OCI-LY1 (cell line): Measurements from ENCODE around the gene ADAMTS6.
A peak's percentile ranks its signal among the peaks of the same experiment; 100 is the strongest.

Experiments
- EZH2 ChIP-seq: fragments of 200-600 bp; sonication (generic), shearing (Covaris generic); IDR thresholded peaks from 2 replicates; pipeline ENCODE4 v1.8.0; 2017; ENCODE audit warnings: borderline replicate concordance, mixed run types, mild to moderate bottlenecking, antibody characterized with exemption, low read length, moderate library complexity, mixed read lengths
- TF ChIP-seq, protein P1 (sequence below): fragments of 200-600 bp; sonication (generic), shearing (Covaris generic); IDR thresholded peaks from 2 replicates; pipeline ENCODE4 v1.5.1; 2017; ENCODE audit warnings: mild to moderate bottlenecking, antibody characterized with exemption, low read length, moderate library complexity, mixed read lengths

DNA sequence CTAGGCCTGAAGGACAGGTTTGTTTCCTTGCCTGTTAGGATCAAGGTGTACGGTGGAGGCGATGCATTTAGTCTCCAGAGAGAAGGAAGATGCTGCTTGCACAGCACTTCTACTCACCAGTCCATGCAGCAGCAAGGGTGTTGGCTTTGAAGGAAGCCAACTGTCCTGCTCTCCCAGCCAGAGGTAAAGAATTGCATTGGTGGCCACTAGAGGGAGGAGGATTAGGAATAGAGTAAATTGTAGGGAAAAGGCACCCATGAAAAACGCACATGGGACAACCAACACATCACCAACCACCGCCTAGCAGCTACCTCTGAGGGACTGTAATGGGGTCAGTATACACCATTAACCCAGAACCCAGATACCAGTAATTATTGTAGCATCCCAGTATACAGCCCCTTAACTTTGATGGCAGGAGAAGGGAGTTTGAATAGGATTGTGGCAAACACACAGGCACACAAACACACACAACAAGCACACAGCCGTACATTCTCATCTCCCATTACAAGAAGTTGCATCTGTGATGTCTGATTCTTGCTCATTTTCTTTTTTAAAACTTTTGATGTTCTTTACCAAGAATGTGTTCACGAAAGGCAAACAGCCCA lies 267.7 kb downstream of the ADAMTS6 start:
- TF ChIP-seq, protein P1, sequence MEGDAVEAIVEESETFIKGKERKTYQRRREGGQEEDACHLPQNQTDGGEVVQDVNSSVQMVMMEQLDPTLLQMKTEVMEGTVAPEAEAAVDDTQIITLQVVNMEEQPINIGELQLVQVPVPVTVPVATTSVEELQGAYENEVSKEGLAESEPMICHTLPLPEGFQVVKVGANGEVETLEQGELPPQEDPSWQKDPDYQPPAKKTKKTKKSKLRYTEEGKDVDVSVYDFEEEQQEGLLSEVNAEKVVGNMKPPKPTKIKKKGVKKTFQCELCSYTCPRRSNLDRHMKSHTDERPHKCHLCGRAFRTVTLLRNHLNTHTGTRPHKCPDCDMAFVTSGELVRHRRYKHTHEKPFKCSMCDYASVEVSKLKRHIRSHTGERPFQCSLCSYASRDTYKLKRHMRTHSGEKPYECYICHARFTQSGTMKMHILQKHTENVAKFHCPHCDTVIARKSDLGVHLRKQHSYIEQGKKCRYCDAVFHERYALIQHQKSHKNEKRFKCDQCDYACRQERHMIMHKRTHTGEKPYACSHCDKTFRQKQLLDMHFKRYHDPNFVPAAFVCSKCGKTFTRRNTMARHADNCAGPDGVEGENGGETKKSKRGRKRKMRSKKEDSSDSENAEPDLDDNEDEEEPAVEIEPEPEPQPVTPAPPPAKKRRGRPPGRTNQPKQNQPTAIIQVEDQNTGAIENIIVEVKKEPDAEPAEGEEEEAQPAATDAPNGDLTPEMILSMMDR: peak; percentile 47; the same call in 1 of the 2 replicates
- no peak for TF ChIP-seq EZH2
